ENCODE results near the gene EPB41L4A.

EPB41L4A gene

DNA sequence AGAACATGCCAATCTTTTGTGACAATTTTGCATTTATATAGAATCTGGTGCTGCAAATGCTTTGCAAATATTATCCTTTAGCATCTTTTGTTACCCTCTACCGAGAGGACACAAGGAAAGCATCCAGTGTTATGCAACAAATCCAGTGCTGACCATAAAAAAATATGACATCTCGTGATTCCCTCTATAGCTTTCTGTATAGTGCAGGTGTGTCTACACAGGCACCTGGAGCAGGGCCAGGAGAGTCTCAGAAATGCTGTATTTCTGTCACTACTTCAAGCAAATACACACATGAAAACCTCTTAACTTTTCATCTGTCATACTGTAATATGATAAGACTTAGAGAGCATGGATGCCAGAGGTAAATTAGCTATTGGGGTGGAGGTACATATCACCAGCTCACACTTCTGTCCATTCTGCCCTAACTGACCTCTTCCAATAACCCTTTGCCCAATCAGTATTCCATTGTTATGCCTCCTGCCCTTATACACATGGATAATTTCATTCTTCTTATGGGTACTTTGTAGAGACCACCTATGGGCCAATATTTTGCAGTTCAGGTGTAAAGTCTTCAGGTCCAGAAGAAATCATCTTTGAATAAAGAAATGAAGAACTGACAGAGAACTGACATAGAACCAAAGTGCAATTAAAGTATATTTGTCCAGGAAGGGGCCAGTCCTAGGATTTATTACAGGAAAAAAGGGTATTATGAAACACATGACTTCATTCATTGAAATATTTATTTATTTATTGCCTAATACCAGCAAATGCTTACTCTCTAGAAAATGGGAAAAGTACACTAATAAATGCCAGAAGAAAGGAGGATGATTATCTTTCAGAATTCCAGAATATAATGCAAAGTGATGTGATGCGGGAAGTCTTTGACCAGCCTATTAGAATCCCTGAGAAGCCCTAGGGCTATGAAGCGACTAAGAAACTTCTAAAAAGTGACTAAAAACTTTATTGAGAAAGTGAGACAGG, 106.5 kb downstream of the EPB41L4A start:
- no peak for DNase-seq (ENCODE audit: low read depth in 2 of 2)

GRCh38 chr5:112310746-112311145, 108.3 kb downstream of the EPB41L4A start:
- DNase-seq (ENCODE audit: low read depth in 2 of 2): no peak

- DNase-seq (ENCODE audit: low read depth in 2 of 2): no peak
Observed at GRCh38 chr5:112308608-112309007, 110.5 kb downstream of the EPB41L4A start.

DNA sequence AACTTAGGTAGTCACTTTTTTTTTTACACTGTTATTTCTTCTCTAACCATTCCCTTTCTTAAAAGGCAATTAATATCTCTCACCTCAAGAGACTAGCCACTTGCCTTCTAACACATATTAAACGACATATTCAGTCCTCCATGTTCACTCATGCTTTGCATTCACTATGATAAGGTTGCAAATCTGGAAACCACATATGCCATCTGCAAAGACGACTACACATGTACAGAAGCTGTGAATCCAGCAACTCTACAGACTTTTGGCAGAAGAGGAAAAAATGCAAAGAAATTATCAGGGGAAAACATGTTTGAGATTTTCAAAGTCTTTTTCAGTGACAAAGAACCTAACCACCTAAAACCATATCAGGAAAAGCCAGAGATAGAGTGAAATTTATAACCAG, 112.1 kb downstream of the EPB41L4A start:
- no peak for DNase-seq (ENCODE audit: low read depth in 2 of 2)

GRCh38 chr5:112304743-112305142, 114.3 kb downstream of the EPB41L4A start:
- no peak for DNase-seq (ENCODE audit: low read depth in 2 of 2)

- DNase-seq (ENCODE audit: low read depth in 2 of 2): no peak
Observed at GRCh38 chr5:112303685-112304084, 115.4 kb downstream of the EPB41L4A start.

DNA sequence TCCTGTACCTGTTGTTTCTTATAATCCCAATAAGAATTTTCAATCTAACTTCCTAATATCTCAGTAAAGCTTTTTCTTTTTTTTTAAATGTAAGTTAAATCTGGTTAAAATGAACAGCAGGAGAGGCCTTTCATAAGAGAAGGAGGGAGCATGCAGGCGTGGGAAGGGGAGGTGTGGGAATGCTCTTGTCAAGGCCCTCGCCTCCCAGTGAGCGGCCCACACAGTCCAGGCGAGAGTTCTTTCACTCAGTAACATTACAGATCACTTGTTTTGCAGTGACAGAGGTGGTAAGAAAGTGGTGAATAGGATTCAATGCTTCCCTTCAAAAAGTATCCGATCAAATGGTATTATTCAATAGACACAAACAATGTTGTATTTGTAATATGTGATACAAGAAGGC, 125.0 kb downstream of the EPB41L4A start:
- no peak for DNase-seq (ENCODE audit: low read depth in 2 of 2)

DNA sequence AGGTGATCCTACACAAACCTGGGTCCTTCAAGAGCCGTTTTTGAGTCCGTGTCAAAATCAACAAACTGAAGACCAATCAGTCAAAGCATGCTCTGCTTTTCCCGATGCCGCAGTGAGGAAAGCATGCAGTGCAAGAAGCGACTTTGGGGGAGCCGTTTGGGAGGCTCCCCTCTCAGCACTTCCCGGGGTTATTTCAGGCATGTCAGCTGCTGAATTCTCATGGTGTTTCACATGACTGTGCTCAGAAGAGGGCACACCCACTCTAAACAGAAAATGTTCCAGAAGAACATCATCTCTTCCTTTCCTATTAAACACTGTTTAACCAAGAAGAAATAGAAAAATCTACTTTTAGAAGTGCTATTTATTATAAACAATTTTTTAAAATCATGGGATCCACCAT, 125.5 kb downstream of the EPB41L4A start:
- no peak for DNase-seq (ENCODE audit: low read depth in 2 of 2)

DNA sequence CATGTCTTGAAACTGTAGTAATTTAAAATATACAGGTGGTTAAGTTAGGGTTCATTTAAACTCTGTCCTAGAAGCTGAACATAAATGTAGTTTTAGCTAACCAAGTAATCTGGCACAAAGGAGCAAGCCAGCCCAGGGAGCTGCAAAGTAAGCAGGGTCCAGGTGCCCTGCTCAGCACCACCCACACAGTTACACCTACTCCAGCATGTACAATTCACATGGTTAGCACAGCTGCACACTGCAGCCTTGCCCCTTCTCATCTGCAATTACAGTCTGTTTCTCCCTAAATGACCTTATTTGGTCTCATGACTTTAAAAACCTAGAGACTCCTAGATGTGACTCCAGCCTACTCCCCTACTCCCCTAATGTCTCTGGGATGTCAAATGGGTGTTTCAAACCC, 128.4 kb downstream of the EPB41L4A start:
- DNase-seq (ENCODE audit: low read depth in 2 of 2): no peak

GRCh38 chr5:112289465-112289864, 129.6 kb downstream of the EPB41L4A start:
- DNase-seq (ENCODE audit: low read depth in 2 of 2): no peak

- DNase-seq (ENCODE audit: low read depth in 2 of 2): no peak
Observed at GRCh38 chr5:112283943-112284929, 134.8 kb downstream of the EPB41L4A start.

DNA sequence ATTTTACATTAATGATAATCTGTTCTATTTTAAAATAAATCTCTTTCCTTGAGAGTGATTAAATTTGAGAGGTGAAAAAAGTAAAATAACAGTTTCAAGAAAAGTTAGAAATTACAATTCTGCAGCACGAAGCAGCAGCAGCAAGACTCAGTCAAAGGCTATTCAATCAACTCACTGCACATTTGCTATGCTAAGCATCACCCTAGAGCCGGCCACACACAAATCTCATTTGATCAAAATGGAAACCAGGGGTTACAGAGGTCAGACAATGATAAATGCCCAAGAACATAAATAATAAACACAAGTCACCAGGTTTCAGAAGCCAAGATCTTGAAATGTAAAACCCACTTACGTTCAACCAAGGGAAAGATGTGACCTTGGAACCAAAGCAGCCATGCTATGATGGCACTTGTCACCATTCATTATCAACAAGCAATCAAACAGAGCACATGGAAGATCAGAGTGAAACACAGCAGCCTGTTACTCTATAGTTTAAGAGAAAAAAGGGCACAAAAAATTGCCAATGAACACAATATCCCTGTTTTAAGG, 136.0 kb downstream of the EPB41L4A start:
- no peak for DNase-seq (ENCODE audit: low read depth in 2 of 2)

DNA sequence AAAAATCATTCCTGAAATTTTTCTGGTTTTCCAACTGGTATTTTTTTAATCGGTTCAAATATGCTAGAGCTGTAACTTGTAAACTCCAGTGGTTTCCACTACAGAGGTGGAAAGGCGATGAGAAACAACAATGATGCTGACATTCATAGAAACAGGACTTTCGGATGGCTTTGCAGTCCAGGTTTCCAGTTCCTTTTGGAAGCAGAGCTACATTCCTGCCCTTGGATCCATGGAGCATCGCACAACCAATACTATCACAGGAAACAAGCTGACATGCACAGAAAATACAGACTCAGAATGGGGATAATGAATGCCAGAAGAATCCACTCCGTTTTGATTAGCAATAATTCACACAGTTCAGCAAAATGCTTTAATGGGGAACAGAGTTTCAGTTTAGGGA, 140.0 kb downstream of the EPB41L4A start:
- DNase-seq (ENCODE audit: low read depth in 2 of 2): no peak

- no peak for DNase-seq (ENCODE audit: low read depth in 2 of 2)
Observed at GRCh38 chr5:112276991-112277390, 142.1 kb downstream of the EPB41L4A start.

DNA sequence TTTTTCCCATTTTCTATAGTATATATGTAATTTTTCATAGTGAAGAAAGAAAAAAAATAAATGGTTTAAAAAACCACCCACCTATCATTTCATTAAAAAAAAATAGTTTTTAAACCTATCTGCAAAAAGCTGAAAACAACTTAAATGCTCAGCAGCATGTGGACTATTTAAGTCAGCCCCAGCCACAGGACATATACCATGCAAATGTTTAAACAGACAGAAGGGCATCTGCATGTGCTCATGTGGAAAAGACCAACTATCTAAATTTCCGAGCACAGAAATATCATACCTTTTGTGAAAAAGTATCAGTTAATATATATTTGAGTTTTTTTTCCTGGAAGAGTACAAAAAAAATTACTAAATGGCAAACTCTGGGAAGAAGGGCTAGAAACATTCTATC, 143.4 kb downstream of the EPB41L4A start:
- DNase-seq (ENCODE audit: low read depth in 2 of 2): no peak

- no peak for DNase-seq (ENCODE audit: low read depth in 2 of 2)
Observed at GRCh38 chr5:112270299-112271293, 148.5 kb downstream of the EPB41L4A start.

DNA sequence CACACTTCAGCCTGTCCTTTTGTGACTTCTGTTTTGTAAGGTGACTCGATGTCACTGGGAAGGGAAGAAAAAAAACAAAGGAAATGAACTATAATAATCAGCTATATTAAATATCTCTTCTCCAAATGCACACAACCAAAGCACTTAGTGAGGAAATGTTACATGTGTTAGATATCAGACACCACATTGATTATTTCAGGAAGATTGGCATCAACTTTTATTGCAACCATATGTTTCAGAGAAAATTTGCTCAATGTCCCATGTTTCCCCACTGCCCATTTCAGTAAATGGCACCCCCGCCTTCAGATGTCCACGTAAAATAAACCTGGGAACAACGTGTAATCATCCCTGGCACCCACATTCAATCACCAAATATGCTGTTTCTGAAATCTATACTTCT, 151.8 kb downstream of the EPB41L4A start:
- DNase-seq (ENCODE audit: low read depth in 2 of 2): no peak

DNA sequence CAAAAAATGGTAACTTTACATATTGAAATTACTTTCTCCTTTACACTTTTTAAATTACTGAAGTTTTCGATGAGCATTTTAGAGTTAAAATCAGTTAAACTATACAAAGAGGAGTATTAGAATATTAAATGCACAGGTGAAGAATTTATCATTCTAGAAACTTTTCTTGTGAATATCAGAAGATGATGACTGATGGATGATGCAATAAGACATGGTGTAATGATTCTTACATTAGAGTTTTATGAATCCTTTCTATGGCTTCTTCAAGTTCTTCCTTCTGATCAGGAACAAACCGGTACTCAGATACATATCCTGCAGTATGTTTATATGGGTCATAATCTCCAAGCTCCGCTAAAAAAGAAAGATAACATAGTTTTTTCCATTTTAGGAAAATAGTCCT, 154.4 kb downstream of the EPB41L4A start:
- no peak for DNase-seq (ENCODE audit: low read depth in 2 of 2)

DNA sequence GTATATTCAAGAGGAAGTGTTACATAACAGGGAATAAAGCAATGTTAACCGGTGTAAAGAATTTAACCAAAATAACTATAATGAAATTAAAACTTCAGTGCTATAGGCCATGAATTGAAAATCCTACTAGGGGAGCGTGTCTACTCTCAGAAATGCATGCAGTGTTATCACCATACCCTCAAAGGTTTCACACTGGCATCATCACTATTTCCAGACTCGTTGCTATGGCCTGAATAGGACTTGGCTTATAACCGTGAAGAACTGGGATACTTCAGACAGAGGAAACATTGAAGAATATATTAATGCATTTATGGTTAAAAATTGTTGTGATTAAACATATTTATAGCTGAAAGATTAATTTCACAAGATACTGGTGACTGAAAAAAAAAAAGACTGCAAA, 154.9 kb downstream of the EPB41L4A start:
- no peak for DNase-seq (ENCODE audit: low read depth in 2 of 2)

GRCh38 chr5:112263469-112263868, 155.6 kb downstream of the EPB41L4A start:
- DNase-seq (ENCODE audit: low read depth in 2 of 2): no peak

DNA sequence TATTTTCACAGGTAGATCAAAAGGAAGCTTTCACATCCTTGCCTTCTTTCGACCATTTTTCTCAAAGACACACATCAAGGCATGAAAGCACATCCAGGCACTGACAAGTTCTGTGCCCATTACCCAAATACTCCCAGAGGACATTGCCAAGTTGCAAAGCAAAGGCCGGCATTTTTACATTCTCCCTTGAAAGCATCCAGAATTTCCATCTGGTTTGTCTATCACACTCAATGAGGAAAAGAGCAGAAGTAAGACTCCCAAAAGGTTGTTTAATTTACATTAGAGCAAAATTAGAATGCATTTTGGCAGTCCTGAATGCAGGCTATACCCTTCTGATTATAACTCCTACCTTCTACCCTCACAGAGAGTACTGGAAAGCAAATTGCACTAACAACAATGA, 160.5 kb downstream of the EPB41L4A start:
- DNase-seq (ENCODE audit: low read depth in 2 of 2): no peak
